Central memory CD8-positive, alpha-beta T cell (primary cell): ENCODE results near the gene CFAP46.

Source experiments
- ATAC-seq: fragments of 150-1000 bp; cut with Tn5 transposase; replicated peaks from 2 replicates; pipeline ENCODE4 v1.10.0; 2022; ENCODE audit warnings: mild to moderate bottlenecking, moderate FRiP score, moderate number of reproducible peaks; ENCODE audit not compliant: poor library complexity, severe bottlenecking; ENCODE audit errors: extremely low read depth
- DNase-seq, 2 donors: peaks; one replicate each; pipeline ENCODE4 v3.0.0; 2021; ENCODE audit warnings: low spot score in 2 of 2
- H3K27ac Mint-ChIP-seq: one replicate; pipeline ENCODE4 v1.8.0; 2022; ENCODE audit warnings: low read depth, mild to moderate bottlenecking, moderate library complexity, mixed read lengths
- H3K27me3 Mint-ChIP-seq: one replicate; pipeline ENCODE4 v1.8.0; 2022; ENCODE audit warnings: mixed read lengths
- H3K36me3 Mint-ChIP-seq: one replicate; pipeline ENCODE4 v1.8.0; 2022; ENCODE audit warnings: mild to moderate bottlenecking, moderate library complexity, mixed read lengths; ENCODE audit not compliant: insufficient read depth
- H3K4me1 Mint-ChIP-seq: one replicate; pipeline ENCODE4 v1.8.0; 2022; ENCODE audit warnings: mixed read lengths
- H3K4me3 Mint-ChIP-seq: one replicate; pipeline ENCODE4 v1.8.0; 2022; ENCODE audit warnings: mild to moderate bottlenecking, moderate library complexity, mixed read lengths
- H3K9me3 Mint-ChIP-seq: one replicate; pipeline ENCODE4 v1.8.0; 2022; ENCODE audit warnings: mixed read lengths

The CFAP46 gene

DNA sequence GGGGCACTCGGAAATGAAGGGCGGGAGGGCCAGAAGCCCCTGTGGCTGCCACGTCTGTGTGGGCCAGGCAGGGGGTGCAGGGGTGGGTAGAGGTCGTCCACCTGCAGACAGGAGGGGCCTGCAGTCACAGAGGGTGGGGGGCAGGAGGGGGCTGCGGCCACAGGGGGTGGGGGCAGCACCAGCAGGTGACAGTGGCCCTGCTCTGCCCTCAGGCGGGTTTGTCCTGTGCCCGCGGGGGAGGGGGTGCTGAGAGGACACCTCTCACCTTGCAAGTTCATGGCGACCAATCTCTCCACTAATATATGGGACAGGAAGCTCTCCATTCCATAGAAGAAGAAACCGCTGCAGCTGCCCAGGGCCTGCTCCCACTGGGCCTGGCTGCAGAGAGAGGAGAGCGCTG is 129.8 kb downstream of the CFAP46 start:
- no peak for DNase-seq
- H3K9me3 Mint-ChIP-seq: no peaks in the 10 kb centered on the region
- H3K27me3 Mint-ChIP-seq: peaks cover 18% of the 10 kb centered on the region
- no peak overlapping the region for H3K4me3 Mint-ChIP-seq
- no peaks in the 10 kb centered on the region for H3K36me3 Mint-ChIP-seq
- H3K4me1 Mint-ChIP-seq: no peaks in the 10 kb centered on the region
- no peak overlapping the region for H3K27ac Mint-ChIP-seq
- no peak for ATAC-seq

DNA sequence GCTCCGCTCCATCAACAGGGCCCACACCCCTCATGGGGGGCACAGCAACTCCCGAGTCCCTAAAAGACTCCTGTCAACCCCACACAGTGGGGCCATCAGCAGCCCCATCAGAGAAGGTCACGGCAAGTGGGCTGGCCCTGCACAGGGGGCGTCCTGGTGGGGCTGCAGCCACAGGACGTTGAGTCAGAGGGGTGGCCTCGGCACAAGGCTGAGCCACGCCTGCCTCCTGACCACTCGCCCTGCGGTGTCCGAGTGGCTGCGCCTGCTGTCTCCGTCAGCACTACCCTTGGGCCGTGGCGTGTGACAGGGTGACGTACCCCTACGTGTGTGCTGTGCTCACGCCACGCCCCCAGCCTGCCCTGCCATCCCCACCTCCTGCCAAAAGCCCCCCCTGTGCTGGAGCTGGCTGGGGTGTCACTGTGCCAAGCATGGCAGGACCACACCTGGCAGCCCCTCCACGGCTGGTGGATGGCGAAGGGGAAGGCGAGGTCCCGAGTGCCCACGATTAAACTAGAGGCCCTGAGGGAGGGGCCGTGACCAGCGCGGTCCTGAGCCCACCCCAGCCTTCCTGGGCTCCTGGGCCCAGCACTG is 130.4 kb downstream of the CFAP46 start:
- no peaks in the 10 kb centered on the region for H3K36me3 Mint-ChIP-seq
- no peaks in the 10 kb centered on the region for H3K4me1 Mint-ChIP-seq
- peaks cover 13% of the 10 kb centered on the region for H3K27me3 Mint-ChIP-seq
- H3K4me3 Mint-ChIP-seq: no peak overlapping the region
- no peaks in the 10 kb centered on the region for H3K9me3 Mint-ChIP-seq
- no peak overlapping the region for H3K27ac Mint-ChIP-seq
- no peak for DNase-seq
- ATAC-seq: no peak

DNA sequence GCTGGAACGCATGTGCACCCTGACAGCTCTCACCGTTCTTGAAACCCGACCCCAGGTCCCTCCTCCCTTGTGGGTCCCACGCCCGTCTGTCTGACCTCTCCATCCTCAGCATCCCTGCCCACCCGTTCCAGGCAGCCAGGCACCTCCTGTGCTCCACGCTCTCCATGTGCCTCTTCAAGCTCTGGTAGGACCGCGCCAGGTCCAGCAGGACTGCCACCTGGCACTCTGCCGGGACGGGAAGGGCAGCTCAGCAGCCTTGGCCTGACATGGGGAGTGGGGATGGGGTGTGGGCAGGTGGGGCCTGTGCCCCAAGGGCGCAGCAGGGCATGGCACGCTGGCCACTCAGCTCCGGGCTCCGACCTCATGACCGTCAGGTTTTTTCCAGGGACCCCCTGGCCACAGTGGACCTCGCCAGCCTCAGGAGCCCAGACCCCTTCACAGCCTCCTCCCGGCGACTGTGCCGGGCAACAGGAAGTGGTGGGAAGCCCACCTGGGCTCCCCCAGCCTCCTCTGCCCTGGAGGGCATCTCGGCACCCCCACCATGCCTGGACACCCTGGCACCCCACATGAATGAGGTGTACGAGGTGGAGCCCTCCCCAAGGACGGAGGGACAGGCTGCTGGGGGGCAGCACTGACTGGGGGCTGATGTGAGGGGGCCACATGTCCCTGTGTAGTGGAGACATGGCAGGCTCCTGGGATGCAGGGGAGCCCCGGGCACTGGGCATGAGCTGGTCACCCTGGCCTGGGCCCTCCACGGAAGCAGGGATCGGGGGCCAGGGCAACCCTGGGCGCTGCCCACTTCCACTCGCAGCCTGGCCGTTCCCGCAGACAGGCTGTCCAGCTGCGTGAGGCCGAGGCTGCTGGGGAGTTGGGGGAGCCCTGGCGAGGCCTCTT is 131.3 kb downstream of the CFAP46 start:
- Mint-ChIP-seq H3K36me3 (no peaks in the 10 kb centered on the region), H3K27ac (no peak overlapping the region), H3K4me1 (no peaks in the 10 kb centered on the region), H3K27me3 (peaks cover 6% of the 10 kb centered on the region), H3K9me3 (no peaks in the 10 kb centered on the region), H3K4me3 (no peak overlapping the region)
- ATAC-seq (no peak), DNase-seq (no peak)

DNA sequence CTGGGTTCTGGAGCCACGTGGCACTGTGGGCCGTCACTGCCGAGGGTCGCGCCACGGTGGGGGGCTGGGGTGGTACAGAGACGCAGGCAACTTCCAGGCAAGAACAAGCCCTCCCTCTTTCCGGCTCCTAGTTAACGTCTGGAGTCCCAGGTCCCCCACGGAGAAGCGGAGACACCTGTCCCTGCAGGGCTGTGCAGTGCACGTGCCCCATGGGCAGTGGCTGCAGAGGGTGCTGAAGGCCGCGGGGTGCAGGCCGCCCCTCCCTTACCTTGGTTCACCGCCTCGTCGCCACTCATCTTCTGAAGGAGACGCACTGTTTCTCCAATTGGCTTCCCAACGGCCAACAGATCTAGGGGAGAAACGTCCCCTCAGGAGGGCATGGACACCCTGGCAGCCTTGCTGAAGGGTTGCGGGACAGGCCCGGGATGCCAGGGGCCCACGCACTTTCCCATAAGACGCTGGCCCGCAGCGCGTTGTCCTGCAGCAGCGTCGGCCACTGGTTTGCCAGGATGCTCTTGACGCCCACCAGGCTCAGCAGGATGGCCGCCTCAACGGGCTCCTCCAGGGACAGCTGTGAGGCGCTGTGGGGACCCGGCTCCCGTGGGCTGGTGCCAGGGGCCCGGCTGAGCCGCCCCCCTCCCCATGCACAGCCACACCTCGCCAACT is 132.1 kb downstream of the CFAP46 start:
- Mint-ChIP-seq H3K9me3 (no peaks in the 10 kb centered on the region), H3K36me3 (no peaks in the 10 kb centered on the region), H3K4me1 (no peaks in the 10 kb centered on the region), H3K27me3 (peaks cover 1% of the 10 kb centered on the region), H3K4me3 (no peak overlapping the region), H3K27ac (no peak overlapping the region)
- DNase-seq: no peak
- no peak for ATAC-seq

DNA sequence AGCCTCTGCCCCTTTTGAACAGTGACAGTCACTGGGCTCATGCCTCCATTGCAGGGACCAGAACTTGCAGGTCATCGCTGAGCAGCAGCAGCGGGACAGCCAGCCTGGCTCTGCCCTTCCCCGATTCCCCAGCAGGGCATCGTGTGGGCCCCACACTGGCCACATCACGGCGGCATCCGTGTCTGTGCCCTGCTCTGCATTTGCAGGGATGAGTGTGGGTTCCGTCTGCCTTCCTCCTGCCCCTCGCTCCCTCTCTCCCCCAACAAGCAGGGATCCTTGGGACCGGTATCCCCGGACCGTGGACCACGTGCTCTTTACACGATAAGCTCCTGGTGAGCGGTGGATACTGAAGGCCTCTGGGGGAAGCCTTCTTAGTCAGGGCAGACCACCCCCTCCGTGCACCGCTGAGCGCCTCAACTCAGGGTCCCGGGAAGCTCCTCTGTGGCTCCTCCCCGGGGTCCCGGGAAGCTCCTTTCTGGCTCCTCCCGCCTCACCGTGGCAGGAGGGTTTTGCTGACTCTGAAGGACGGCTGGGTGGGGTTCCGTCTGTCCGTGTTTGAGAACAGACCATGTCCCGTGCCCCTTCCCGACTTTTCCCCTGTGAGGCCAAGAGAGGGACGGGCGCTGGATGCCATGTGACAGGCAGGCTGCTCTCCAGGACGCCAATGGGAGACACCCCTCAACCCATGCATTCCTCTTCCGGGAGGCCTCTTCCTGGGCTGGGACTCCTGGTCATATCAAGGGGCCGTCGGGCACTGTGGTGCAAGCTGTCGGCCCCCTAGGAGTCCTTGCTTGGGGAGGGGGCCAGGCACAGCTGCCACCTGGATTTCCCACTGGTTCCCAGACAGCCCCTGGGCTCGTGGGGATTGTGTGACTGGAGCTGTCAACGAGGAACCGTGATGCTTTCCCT is 132.9 kb downstream of the CFAP46 start:
- no peak overlapping the region for H3K4me3 Mint-ChIP-seq
- no peaks in the 10 kb centered on the region for H3K9me3 Mint-ChIP-seq
- H3K36me3 Mint-ChIP-seq: no peaks in the 10 kb centered on the region
- H3K27me3 Mint-ChIP-seq: no peaks in the 10 kb centered on the region
- H3K27ac Mint-ChIP-seq: no peak overlapping the region
- DNase-seq: no peak
- no peaks in the 10 kb centered on the region for H3K4me1 Mint-ChIP-seq
- ATAC-seq: no peak

DNA sequence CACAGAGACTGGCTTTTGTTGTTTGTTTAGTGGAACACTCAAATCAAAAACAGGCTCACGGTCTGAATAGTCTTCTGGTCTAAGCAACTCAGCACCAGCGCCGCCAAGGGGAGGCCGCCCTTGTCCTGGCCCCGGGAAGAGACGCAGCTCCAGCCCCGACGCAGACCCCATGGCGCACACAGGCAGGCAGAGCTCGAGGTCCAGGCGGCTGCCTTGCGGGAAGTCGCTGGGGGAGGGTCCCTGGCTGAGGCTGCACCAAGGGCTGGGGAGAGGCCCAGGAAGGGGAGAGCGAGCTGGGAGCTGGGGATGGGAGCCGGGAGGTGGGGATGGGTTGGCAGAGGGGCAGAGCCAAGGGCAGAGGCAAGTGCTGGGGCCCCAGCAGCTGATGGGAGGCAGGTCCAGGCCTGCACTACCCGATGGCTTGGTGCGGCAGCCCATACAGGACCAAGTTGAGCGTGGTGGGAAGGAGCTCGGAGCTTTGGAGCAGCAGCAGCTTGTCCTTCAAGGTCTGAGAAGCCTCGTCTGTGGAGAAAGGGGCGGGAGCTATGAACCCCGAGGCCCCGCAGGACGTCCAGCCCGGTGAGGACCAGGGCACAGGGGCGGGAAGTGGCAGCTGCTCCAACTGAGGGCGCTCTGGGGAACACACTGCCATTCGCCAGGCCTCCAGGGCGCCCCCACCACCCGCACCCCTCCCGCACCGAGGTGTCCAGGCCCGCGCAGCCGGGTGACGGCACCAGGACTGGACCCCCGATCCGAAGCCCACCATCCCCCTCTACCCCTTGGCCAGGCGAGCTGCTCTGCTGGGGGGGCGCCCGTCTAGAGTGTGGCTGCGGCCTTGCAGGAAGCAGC is 133.8 kb downstream of the CFAP46 start:
- no peak overlapping the region for H3K4me3 Mint-ChIP-seq
- DNase-seq (no peak), ATAC-seq (no peak)
- H3K27ac Mint-ChIP-seq: no peak overlapping the region
- H3K9me3 Mint-ChIP-seq: no peaks in the 10 kb centered on the region
- H3K4me1 Mint-ChIP-seq: no peaks in the 10 kb centered on the region
- H3K27me3 Mint-ChIP-seq: no peaks in the 10 kb centered on the region
- no peaks in the 10 kb centered on the region for H3K36me3 Mint-ChIP-seq

DNA sequence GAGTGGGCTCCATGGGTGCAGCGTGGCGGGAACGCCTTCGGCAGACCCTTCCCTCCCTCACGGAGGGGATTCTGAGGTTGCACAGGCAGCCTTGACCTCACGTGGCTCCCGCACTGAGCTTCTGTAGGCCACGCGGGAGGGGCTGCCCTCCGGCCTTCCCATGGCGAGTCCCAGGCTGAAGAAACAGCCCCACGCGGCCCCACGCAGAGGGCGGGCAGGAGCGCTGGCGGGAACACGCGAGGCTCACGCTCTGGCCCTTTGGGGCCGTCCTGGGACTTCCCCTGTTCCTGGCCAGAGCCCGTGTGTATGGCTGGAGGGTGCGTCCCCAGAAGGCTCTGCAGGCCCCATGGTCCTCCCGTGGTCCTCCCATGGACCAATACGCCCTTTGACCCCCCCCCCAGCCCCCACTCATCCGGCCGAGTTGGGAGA is 134.7 kb downstream of the CFAP46 start:
- DNase-seq (no peak), ATAC-seq (no peak)
- Mint-ChIP-seq H3K27ac (no peak overlapping the region), H3K4me1 (no peaks in the 10 kb centered on the region), H3K36me3 (no peaks in the 10 kb centered on the region), H3K4me3 (no peak overlapping the region), H3K27me3 (no peaks in the 10 kb centered on the region), H3K9me3 (no peaks in the 10 kb centered on the region)

DNA sequence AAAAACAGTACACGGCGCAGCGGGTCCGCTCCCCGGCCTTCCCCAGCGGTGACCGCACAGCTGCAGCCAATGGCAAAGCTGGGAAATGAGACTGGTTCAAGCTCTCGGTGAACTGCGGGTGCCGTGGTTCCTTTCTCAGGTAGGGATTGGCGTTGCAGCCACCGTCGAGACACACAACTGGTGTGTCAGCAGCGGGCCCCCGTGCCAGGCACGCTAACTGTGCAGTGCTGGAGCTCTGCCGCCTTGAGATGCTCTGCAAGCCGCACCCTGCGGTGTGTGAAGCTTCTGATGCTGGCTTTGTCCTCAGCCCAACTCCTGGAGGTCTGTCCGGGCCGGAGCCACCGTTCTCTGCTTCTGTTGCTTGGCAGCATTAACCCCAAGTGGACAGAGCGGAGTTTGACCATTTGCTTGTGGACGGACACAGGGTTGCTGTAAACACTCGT is 135.8 kb downstream of the CFAP46 start:
- DNase-seq (no peak), ATAC-seq (no peak)
- H3K27me3 Mint-ChIP-seq: no peaks in the 10 kb centered on the region
- H3K4me1 Mint-ChIP-seq: no peaks in the 10 kb centered on the region
- no peaks in the 10 kb centered on the region for H3K36me3 Mint-ChIP-seq
- no peaks in the 10 kb centered on the region for H3K9me3 Mint-ChIP-seq
- H3K27ac Mint-ChIP-seq: no peak overlapping the region
- no peak overlapping the region for H3K4me3 Mint-ChIP-seq

DNA sequence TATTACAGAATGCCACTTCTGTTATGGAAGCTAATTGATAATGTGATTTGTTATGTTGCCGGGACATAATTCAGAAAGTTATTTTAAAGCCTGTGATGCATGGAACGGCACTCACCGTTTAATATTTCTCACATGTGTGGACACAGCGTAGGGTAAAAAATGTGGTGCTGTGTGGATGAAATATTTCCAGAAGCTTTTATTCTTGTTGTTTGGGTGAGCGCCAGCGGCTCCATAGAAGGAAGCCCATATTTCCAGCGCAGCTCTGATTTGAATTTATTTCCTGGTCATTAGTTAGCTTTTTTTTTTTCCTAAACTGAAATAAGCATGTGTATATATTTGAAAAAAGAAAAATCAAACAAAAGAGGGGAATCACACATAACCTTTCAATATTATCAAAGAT is 136.3 kb downstream of the CFAP46 start:
- Mint-ChIP-seq H3K4me3 (no peak overlapping the region), H3K27me3 (no peaks in the 10 kb centered on the region), H3K36me3 (no peaks in the 10 kb centered on the region), H3K9me3 (no peaks in the 10 kb centered on the region), H3K4me1 (no peaks in the 10 kb centered on the region), H3K27ac (no peak overlapping the region)
- ATAC-seq: no peak
- no peak for DNase-seq

DNA sequence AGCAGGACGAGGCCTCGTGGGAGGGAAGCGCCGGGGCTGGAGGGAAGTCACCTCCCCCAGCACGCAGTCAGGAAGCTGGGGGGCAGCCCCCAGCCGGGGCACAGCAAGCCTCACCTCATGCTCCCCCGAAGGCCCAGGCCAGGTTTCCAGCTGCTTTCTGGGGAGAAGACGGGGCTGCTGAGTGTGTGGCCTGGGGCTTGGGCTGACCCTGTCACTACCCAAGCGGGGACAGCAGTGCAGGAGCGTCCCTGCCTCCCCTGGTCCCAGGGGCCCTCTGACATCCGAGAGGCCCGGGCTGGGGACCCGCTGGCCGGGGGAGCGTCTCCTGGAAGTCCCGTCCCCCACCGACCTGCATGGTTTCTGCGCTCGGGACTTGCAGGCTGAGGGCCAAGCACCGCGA is 136.8 kb downstream of the CFAP46 start:
- ATAC-seq: no peak
- Mint-ChIP-seq H3K4me1 (no peaks in the 10 kb centered on the region), H3K36me3 (no peaks in the 10 kb centered on the region), H3K4me3 (no peak overlapping the region), H3K27me3 (no peaks in the 10 kb centered on the region), H3K9me3 (no peaks in the 10 kb centered on the region), H3K27ac (no peak overlapping the region)
- no peak for DNase-seq

DNA sequence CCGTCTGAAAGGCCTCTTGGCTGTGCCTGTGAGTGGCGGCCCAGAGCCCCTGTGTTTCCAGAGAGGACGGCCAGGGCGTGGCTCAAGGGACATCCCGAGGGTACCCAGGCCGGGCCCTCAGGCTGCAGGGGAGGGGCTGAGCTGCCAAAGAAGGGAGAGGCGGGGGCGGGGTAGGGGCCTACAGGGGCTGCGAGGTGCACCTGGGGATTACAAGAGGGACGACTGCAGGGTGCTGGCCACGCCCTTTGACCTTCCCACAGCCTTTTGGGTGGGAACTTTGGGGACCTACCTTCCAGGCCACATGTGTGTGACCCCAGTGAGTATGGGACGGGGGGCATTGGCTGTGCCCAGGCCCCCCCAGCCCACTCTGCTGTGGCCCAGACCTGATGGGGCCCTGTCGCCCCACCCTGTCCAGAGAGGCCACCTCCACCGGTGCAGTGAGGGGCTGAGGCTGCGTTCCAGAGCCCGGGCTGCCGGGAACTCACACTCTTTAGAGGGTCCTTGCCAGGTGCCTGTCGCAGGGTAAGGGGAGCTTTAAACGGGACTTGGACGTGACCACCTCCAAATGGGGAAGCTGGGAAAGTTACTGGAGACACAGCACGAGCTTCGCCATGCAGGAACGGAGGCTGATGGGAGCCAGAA is 137.5 kb downstream of the CFAP46 start:
- no peak for ATAC-seq
- DNase-seq: no peak
- H3K27ac Mint-ChIP-seq: no peak overlapping the region
- no peaks in the 10 kb centered on the region for H3K4me1 Mint-ChIP-seq
- H3K27me3 Mint-ChIP-seq: no peaks in the 10 kb centered on the region
- no peak overlapping the region for H3K4me3 Mint-ChIP-seq
- no peaks in the 10 kb centered on the region for H3K36me3 Mint-ChIP-seq
- H3K9me3 Mint-ChIP-seq: no peaks in the 10 kb centered on the region
